OCI-LY1 (cell line): ENCODE data around the gene RABGAP1.
A peak's percentile ranks its signal among the peaks of the same experiment; 100 is the strongest.

Experiments used
- H2AFZ ChIP-seq: fragments of 200-600 bp; sonication (generic), shearing (Covaris generic); 2 replicates; pipeline ENCODE4 v1.6.0; 2014; ENCODE audit warnings: antibody characterized with exemption, mild to moderate bottlenecking, low read length
- H3F3A ChIP-seq: fragments of 200-600 bp; sonication (generic), shearing (Covaris generic); 2 replicates; pipeline ENCODE4 v1.6.0; 2014; ENCODE audit warnings: mild to moderate bottlenecking, antibody characterized with exemption, low read length, moderate library complexity; ENCODE audit not compliant: insufficient read depth
- H3K27ac ChIP-seq: fragments of 200-600 bp; sonication (generic); 2 replicates; pipeline ENCODE4 v1.5.1; 2014; ENCODE audit warnings: low read length, mixed run types, mild to moderate bottlenecking, low read depth; ENCODE audit not compliant: poor library complexity, severe bottlenecking
- H3K27me3 ChIP-seq: fragments of 200-600 bp; sonication (generic); 2 replicates; pipeline ENCODE4 v1.6.0; 2014; ENCODE audit warnings: antibody characterized with exemption, mild to moderate bottlenecking, low read length, moderate library complexity; ENCODE audit not compliant: insufficient read depth
- H3K36me3 ChIP-seq: fragments of 200-600 bp; sonication (generic); 2 replicates; pipeline ENCODE4 v1.6.1; 2014; ENCODE audit warnings: mild to moderate bottlenecking, antibody characterized with exemption, low read length, moderate library complexity, mixed read lengths; ENCODE audit not compliant: insufficient read depth
- H3K4me1 ChIP-seq: fragments of 200-600 bp; sonication (generic); 2 replicates; pipeline ENCODE4 v1.5.1; 2014; ENCODE audit warnings: mild to moderate bottlenecking, low read length, moderate library complexity; ENCODE audit not compliant: insufficient read depth, severe bottlenecking
- H3K4me2 ChIP-seq: fragments of 200-600 bp; sonication (generic), shearing (Covaris generic); 2 replicates; pipeline ENCODE4 v1.6.1; 2014; ENCODE audit warnings: low read length
- H3K4me3 ChIP-seq: fragments of 200-600 bp; sonication (generic); 2 replicates; pipeline ENCODE4 v1.5.1; 2014; ENCODE audit warnings: low read length, low read depth, mild to moderate bottlenecking, mixed read lengths; ENCODE audit not compliant: poor library complexity, severe bottlenecking
- H3K79me2 ChIP-seq: fragments of 200-600 bp; shearing (Covaris generic); 2 replicates; pipeline ENCODE4 v1.6.1; 2016; ENCODE audit warnings: mixed run types, low read length, mixed read lengths; ENCODE audit not compliant: insufficient read depth
- H3K9ac ChIP-seq: fragments of 200-600 bp; sonication (generic), shearing (Covaris generic); 2 replicates; pipeline ENCODE4 v1.6.1; 2014; ENCODE audit warnings: mild to moderate bottlenecking, low read length, mixed read lengths
- H3K9me2 ChIP-seq: fragments of 200-600 bp; sonication (generic), shearing (Covaris generic); 2 replicates; pipeline ENCODE4 v1.6.1; 2014; ENCODE audit warnings: low read depth, mild to moderate bottlenecking, low read length, mixed read lengths
- H3K9me3 ChIP-seq: fragments of 200-600 bp; shearing (Covaris generic); 2 replicates; pipeline ENCODE4 v1.6.1; 2014; ENCODE audit warnings: low read length, mixed read lengths
- H4K20me1 ChIP-seq: fragments of 200-600 bp; sonication (generic), shearing (Covaris generic); 2 replicates; pipeline ENCODE4 v1.6.0; 2016; ENCODE audit warnings: mild to moderate bottlenecking, low read length; ENCODE audit not compliant: insufficient read depth
- EZH2 ChIP-seq: fragments of 200-600 bp; sonication (generic), shearing (Covaris generic); IDR thresholded peaks from 2 replicates; pipeline ENCODE4 v1.8.0; 2017; ENCODE audit warnings: borderline replicate concordance, mixed run types, mild to moderate bottlenecking, antibody characterized with exemption, low read length, moderate library complexity, mixed read lengths
- TF ChIP-seq, protein P1 (sequence below): fragments of 200-600 bp; sonication (generic), shearing (Covaris generic); IDR thresholded peaks from 2 replicates; pipeline ENCODE4 v1.5.1; 2017; ENCODE audit warnings: mild to moderate bottlenecking, antibody characterized with exemption, low read length, moderate library complexity, mixed read lengths

The RABGAP1 gene

DNA sequence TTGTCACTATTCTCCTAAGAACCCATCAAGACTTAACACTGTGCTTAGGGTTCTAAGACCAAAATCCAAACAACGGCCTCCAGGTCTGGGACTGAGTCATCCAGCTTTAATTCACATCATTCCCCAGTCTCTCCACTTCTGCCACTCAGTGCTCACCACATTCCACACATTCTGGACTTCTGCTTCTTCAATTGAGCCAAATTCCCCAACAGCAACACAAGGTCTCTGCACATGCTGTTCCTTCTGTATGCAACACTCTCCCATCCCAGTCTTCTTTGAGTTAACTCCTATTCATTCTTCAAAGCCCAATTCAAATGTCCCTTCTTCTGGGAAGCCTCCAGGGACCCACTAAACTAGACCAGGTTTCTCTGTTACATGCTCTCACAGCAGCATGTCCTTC lies 190.4 kb downstream of the RABGAP1 start:
- no peak overlapping the region for H3K4me3 ChIP-seq
- TF ChIP-seq, protein P1, sequence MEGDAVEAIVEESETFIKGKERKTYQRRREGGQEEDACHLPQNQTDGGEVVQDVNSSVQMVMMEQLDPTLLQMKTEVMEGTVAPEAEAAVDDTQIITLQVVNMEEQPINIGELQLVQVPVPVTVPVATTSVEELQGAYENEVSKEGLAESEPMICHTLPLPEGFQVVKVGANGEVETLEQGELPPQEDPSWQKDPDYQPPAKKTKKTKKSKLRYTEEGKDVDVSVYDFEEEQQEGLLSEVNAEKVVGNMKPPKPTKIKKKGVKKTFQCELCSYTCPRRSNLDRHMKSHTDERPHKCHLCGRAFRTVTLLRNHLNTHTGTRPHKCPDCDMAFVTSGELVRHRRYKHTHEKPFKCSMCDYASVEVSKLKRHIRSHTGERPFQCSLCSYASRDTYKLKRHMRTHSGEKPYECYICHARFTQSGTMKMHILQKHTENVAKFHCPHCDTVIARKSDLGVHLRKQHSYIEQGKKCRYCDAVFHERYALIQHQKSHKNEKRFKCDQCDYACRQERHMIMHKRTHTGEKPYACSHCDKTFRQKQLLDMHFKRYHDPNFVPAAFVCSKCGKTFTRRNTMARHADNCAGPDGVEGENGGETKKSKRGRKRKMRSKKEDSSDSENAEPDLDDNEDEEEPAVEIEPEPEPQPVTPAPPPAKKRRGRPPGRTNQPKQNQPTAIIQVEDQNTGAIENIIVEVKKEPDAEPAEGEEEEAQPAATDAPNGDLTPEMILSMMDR, result no peak
- no peak for TF ChIP-seq EZH2

DNA sequence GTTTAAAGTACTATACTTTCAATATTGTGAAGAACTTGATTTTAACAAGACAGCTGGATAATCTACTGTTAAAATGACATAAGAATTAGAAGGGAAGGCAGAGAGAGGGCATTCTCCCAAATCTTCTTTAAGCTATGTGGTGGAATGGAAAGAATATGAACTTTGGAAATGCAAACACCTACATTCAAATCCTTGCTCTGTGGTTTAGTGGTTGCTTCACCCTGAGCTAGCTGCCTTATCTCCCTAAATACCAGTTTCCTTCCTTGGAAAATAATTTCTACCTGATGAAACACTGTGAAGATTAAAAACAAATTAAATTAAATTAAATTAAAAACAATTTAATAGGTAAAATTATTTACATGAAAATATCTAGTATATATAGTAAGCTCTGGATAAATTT lies 191.2 kb downstream of the RABGAP1 start:
- Histone ChIP-seq H3K4me1 (peaks cover 47% of the 10 kb centered on the region), H3K36me3 (peaks cover 81% of the 10 kb centered on the region), H3K9ac (no peak overlapping the region), H2AFZ (no peak overlapping the region), H3K9me2 (no peaks in the 10 kb centered on the region), H3K27ac (no peak overlapping the region), H3K4me3 (no peak overlapping the region), H3K79me2 (no peaks in the 10 kb centered on the region), H3F3A (no peaks in the 10 kb centered on the region), H3K4me2 (no peak overlapping the region), H3K9me3 (no peaks in the 10 kb centered on the region), H3K27me3 (no peaks in the 10 kb centered on the region), H4K20me1 (no peaks in the 10 kb centered on the region)
- TF ChIP-seq, protein P1, result no peak
- no peak for TF ChIP-seq EZH2

More for the DNA sequence above, 190.4 kb downstream of the RABGAP1 start:
- Histone ChIP-seq H3K9me2 (no peaks in the 10 kb centered on the region), H3K27me3 (no peaks in the 10 kb centered on the region), H3F3A (no peaks in the 10 kb centered on the region), H3K4me1 (peaks cover 40% of the 10 kb centered on the region), H3K27ac (no peak overlapping the region), H3K79me2 (no peaks in the 10 kb centered on the region), H2AFZ (no peak overlapping the region), H3K9me3 (no peaks in the 10 kb centered on the region), H3K9ac (no peak overlapping the region), H3K36me3 (peaks cover 85% of the 10 kb centered on the region), H4K20me1 (no peaks in the 10 kb centered on the region), H3K4me2 (no peak overlapping the region)

DNA sequence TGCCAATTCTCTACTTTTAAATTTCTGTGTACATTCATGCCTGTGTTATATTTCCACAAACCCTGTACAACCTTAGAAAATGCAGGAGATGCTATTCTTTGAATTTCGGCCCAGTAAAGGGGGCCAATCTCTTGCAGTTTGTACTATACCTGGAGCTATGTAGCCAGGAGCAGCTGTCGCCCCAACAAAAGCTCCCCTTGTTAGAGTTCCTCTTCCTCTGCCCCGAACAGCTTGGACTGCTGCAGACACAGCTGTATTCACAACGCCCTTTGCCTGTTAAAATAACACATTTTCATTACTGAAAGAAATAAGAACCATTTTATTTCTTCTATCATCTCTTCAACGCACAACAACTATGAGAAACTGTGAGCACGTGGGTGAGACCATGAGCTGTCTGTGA lies 191.9 kb downstream of the RABGAP1 start:
- Histone ChIP-seq H3K9ac (no peak overlapping the region), H3K36me3 (peaks cover 74% of the 10 kb centered on the region), H3K9me2 (no peaks in the 10 kb centered on the region), H3K4me1 (peaks cover 54% of the 10 kb centered on the region), H4K20me1 (no peaks in the 10 kb centered on the region), H3F3A (no peaks in the 10 kb centered on the region), H3K9me3 (no peaks in the 10 kb centered on the region), H3K79me2 (no peaks in the 10 kb centered on the region), H3K4me2 (no peak overlapping the region), H3K4me3 (no peak overlapping the region), H2AFZ (no peak overlapping the region), H3K27ac (peak overlapping the region; percentile 33), H3K27me3 (no peaks in the 10 kb centered on the region)
- TF ChIP-seq, protein P1, result no peak
- TF ChIP-seq EZH2, result no peak
